Fibroblast of mammary gland (primary cell): Measurements from ENCODE around the gene PRDM2.
"Not testable (repeated sequence)": the region's sequence is repeated elsewhere in the genome, so short reads cannot be mapped to it uniquely, and the experiment has no call there.

Experiments used
- DNase-seq: peaks from one replicate; pipeline ENCODE4 v3.0.0-alpha.2; 2010; ENCODE audit warnings: low read depth
- H3K4me3 ChIP-seq: 2 replicates; pipeline ENCODE4 v1.5.1; 2011; ENCODE audit warnings: low read depth, mild to moderate bottlenecking, low read length, moderate library complexity; ENCODE audit not compliant: control insufficient read depth
- TF ChIP-seq, protein P1 (sequence below): conservative IDR thresholded peaks from 2 replicates; pipeline ENCODE4 v1.5.1; 2011; ENCODE audit warnings: low read depth, low read length, inconsistent platforms; ENCODE audit not compliant: control insufficient read depth, insufficient read depth

Gene PRDM2

DNA sequence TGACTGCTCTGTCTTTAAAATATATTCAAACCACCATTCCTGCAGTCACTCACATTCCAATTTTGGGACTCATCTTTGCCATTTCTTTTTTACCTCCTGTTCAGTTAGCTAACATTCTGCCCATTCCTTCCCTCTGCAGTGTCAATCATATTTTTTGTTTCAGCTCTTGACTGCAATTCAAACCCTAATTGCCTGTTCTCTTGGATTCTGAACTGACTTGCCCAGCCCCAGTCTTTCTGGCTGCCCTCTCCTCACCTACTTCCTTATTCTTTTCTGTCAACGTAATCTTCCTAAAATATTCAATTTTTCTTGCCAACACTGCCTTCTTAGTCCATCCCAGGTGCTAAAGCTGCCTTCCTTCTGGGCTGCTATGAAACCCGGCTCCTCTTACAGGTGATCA lies 6.1 kb downstream of the PRDM2 start:
- no peak overlapping the region for H3K4me3 ChIP-seq
- no peak for DNase-seq
- TF ChIP-seq, protein P1, sequence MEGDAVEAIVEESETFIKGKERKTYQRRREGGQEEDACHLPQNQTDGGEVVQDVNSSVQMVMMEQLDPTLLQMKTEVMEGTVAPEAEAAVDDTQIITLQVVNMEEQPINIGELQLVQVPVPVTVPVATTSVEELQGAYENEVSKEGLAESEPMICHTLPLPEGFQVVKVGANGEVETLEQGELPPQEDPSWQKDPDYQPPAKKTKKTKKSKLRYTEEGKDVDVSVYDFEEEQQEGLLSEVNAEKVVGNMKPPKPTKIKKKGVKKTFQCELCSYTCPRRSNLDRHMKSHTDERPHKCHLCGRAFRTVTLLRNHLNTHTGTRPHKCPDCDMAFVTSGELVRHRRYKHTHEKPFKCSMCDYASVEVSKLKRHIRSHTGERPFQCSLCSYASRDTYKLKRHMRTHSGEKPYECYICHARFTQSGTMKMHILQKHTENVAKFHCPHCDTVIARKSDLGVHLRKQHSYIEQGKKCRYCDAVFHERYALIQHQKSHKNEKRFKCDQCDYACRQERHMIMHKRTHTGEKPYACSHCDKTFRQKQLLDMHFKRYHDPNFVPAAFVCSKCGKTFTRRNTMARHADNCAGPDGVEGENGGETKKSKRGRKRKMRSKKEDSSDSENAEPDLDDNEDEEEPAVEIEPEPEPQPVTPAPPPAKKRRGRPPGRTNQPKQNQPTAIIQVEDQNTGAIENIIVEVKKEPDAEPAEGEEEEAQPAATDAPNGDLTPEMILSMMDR = no peak

DNA sequence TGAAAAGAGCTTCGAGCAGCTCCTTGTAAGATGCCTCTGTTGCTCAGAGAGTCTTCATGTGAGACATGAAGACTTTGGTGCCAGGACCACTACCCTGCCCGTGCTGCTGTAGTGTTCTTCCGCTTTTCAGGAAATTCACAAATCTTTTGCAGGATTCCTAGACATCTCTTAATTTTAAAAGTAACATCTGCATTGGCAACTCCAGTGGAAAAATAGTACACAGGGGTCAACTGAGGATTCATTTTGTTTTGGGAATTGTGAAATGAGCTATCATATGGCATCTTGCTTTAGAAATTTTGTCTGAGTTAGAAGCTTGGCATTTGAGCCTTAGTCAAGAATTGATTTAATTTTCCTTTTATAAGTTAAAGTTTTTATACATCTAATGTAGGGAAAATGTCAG lies 7.2 kb downstream of the PRDM2 start:
- TF ChIP-seq, protein P1 = no peak
- DNase-seq = peak; percentile 75
- H3K4me3 ChIP-seq = no peak overlapping the region

DNA sequence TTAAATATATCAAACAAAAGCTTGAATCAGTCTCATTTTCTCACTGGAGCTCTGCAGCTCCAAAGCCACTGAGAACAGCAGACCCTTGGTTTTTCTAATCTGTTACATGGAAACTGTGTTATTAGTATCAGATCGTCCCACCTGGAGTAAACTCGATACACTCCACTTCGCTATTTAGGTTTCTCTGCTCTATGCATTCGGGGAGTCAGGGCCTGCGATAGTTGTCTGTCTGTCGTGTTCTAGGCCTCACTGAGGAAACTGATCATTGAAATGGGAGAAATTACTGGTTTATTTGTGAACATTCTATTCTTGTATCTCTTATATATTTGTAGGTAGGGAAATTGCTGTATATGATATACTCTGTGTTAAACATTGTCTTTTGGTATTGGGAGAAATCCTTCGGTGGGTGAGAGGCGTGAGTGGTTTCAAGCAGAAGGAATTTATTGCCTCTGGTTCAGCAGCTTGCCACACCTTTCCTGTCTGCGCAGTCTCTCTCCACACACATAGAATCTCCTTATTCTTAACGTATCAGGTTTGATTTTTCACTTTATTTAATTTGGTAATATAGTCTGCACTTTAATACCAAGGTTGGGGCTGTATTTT lies 8.5 kb downstream of the PRDM2 start:
- DNase-seq = no peak
- H3K4me3 ChIP-seq = no peak overlapping the region
- TF ChIP-seq, protein P1 = no peak

DNA sequence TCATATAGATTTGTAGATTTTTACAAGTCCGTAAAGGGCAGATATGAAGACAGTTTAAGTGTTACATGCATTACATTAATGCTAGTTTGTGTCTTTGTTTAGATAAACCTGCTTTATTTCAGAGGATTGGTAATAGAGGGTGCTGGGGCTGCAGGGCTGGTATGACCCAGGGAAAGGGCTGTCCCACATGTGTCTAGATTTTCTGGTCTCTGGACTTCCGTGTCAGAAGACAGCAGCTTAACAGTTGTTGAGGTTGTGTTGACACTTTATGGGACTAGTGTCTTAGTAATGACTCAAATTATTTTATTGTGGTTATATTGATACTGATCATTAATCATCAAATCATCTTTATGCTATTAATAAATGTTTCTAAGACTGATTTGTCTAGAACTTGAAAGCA lies 10.1 kb downstream of the PRDM2 start:
- H3K4me3 ChIP-seq = no peak overlapping the region
- TF ChIP-seq, protein P1 = no peak
- no peak for DNase-seq

DNA sequence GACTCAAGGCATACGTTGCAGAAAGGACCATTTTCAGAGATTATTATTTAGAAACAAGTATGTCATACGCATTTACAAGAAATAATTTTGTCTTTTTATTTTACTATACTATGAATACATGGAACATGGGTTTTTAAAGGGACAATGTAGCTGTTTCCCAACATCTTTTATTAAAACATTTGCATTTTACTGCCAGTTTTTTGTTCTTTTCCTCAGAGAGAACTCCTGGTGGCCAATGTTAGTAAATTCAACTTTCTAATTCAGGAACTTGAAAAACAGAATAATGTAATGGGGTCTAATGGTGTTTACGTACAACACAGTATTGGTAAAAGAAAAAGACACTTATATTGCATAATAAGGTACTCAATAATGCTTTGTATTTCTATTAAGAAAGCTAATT lies 14.9 kb downstream of the PRDM2 start:
- H3K4me3 ChIP-seq = no peak overlapping the region
- DNase-seq = peak; percentile 18

DNA sequence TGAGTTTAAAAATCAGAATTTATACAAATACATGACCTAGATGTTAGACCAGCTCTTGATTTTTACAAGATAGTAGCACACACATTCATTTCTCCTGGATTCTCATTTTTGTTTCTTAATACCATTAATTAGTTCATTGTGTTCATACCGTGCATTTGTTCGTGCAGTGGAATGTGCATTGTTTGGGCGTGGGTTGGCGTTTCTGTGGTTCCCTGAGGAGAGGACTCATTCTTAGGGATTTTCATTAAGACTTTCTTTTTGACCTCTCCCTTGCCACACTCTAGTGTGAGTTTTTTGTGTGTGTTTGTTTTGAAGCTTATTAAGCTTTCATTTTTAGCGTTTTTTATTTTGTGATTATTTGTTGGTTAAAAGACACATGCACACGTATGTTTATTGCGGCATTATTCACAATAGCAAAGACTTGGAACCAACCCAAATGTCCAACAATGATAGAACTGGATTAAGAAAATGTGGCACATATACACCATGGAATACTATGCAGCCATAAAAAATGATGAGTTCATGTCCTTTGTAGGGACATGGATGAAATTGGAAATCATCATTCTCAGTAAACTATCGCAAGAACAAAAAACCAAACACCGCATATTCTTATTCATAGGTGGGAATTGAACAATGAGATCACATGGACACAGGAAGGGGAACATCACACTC lies 15.8 kb downstream of the PRDM2 start:
- not testable (repeated sequence) for H3K4me3 ChIP-seq
- peak; percentile 75 for DNase-seq

More for the DNA sequence above, 14.9 kb downstream of the PRDM2 start:
- TF ChIP-seq, protein P1 = peak; percentile 35

DNA sequence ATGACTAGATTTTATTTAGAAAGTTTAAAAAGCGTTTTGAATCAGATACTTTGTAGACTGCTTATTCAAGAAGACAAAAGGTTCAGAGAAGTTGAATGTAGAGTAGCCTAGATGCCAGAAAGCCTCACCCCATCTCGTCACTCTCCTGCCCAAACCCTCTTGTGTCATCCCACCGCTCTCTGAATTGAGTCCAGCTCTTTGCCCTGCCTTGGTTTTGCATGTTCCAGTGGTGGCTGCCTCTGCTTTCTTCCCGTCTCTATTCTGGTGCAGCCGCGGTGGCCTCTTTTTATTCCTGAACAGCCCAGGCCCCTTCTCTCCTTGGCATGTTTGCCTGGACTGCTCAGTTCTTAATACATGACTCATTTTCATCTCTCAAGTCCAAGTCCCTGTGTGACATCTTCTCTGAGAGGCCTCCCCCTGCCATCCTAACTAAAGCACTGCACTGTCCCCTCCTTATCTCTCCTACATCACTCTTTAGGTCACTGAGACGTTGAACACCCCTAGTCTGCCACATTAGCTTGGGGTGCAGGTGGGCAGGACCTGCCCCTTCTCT lies 22.9 kb downstream of the PRDM2 start:
- DNase-seq = peak; percentile 12
- H3K4me3 ChIP-seq = no peak overlapping the region
- TF ChIP-seq, protein P1 = no peak
